DOHH2 (cell line): ENCODE measurements around the gene RBX1.

Experiments
- H3F3A ChIP-seq: fragments of 200-600 bp; sonication (generic), shearing (Covaris generic); 2 replicates; pipeline ENCODE4 v1.6.0; 2016; ENCODE audit warnings: antibody characterized with exemption, mild to moderate bottlenecking; ENCODE audit not compliant: control insufficient read depth, insufficient read depth
- H3K27ac ChIP-seq: fragments of 200-600 bp; sonication (generic); 2 replicates; pipeline ENCODE4 v1.5.1; 2014; ENCODE audit warnings: low read depth, mild to moderate bottlenecking, low read length, moderate library complexity
- H3K27me3 ChIP-seq: fragments of 200-600 bp; sonication (generic); 2 replicates; pipeline ENCODE4 v1.6.1; 2014; ENCODE audit warnings: mild to moderate bottlenecking, low read length, mixed read lengths; ENCODE audit not compliant: control insufficient read depth
- H3K36me3 ChIP-seq: fragments of 200-600 bp; sonication (generic); 2 replicates; pipeline ENCODE4 v1.6.1; 2014; ENCODE audit warnings: mild to moderate bottlenecking, low read length, moderate library complexity, mixed read lengths; ENCODE audit not compliant: control insufficient read depth
- H3K4me1 ChIP-seq: fragments of 200-600 bp; sonication (generic); 2 replicates; pipeline ENCODE4 v1.6.1; 2014; ENCODE audit warnings: mild to moderate bottlenecking, low read length, mixed read lengths; ENCODE audit not compliant: control insufficient read depth
- H3K4me2 ChIP-seq: fragments of 200-600 bp; sonication (generic); 2 replicates; pipeline ENCODE4 v1.6.0; 2014; ENCODE audit warnings: mild to moderate bottlenecking, low read length, moderate library complexity
- H3K4me3 ChIP-seq: fragments of 200-600 bp; sonication (generic); 2 replicates; pipeline ENCODE4 v1.5.1; 2014; ENCODE audit warnings: mild to moderate bottlenecking, low read length, mixed read lengths
- H3K79me2 ChIP-seq: fragments of 200-600 bp; sonication (generic); 2 replicates; pipeline ENCODE4 v1.6.1; 2014; ENCODE audit warnings: mild to moderate bottlenecking, low read length, mixed read lengths; ENCODE audit not compliant: control insufficient read depth
- H3K9me2 ChIP-seq: fragments of 200-600 bp; sonication (generic); replicated peaks from 2 replicates; pipeline ENCODE4 v1.6.1; 2014; ENCODE audit warnings: mild to moderate bottlenecking, low read length, mixed read lengths; ENCODE audit not compliant: control insufficient read depth
- H3K9me3 ChIP-seq: fragments of 200-600 bp; sonication (generic); 2 replicates; pipeline ENCODE4 v1.6.1; 2014; ENCODE audit warnings: antibody characterized with exemption, low read length, mixed read lengths; ENCODE audit not compliant: control insufficient read depth, insufficient read depth
- H4K20me1 ChIP-seq: fragments of 200-600 bp; sonication (generic); 2 replicates; pipeline ENCODE4 v1.6.0; 2014; ENCODE audit warnings: low read depth, mild to moderate bottlenecking, antibody characterized with exemption, low read length, moderate library complexity; ENCODE audit not compliant: control insufficient read depth, insufficient read depth
- CTCF ChIP-seq: fragments of 200-600 bp; sonication (generic); IDR thresholded peaks from one replicate; pipeline ENCODE4 v1.5.1; 2014; ENCODE audit warnings: antibody characterized with exemption, mild to moderate bottlenecking, low read depth, low read length; ENCODE audit not compliant: poor library complexity, severe bottlenecking
- EZH2phosphoT487 ChIP-seq: fragments of 200-600 bp; sonication (generic); IDR thresholded peaks from 2 replicates; pipeline ENCODE4 v1.6.1; 2017; ENCODE audit warnings: borderline replicate concordance, mild to moderate bottlenecking, antibody characterized with exemption, low read length, moderate library complexity, mixed read lengths

The RBX1 gene

DNA sequence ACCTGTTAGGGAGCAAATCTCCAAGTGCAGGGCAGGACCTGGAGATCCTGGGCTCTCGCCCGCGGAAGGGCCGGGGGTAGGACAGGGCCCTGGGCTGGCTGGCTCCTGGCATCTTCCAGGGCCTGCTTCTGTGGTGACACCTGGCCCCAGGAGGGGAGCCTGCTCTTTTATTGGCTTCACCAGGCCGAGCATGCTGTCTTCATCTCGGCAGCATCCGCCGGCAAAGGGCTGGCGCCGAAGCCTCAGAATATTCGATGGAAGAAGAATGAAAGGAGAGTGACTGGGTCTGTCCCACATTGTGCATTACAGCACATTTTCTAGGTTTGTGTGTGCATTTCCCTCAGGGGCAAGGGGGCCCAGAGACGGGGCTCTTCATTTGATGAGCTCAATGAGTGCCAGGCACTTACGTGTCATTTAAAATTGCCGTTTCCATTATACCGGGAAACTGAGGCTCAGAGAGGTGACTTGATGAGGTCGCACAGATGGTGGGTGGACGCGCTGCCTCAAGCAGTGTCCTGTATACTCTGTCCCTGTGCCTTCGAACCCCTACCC is 70.0 kb downstream of the RBX1 start:
- Histone ChIP-seq H3K36me3 (no peaks in the 10 kb centered on the region), H3K27ac (peak overlapping the region; percentile 83), H3K79me2 (peaks cover 4% of the 10 kb centered on the region), H3K27me3 (no peaks in the 10 kb centered on the region), H4K20me1 (no peaks in the 10 kb centered on the region), H3K4me2 (peak overlapping the region; percentile 77), H3K9me3 (no peaks in the 10 kb centered on the region), H3K4me1 (peaks cover 28% of the 10 kb centered on the region), H3K4me3 (peak overlapping the region; percentile 72), H3K9me2 (no peaks in the 10 kb centered on the region), H3F3A (peaks cover 4% of the 10 kb centered on the region)
- TF ChIP-seq CTCF (no peak), EZH2phosphoT487 (no peak)

DNA sequence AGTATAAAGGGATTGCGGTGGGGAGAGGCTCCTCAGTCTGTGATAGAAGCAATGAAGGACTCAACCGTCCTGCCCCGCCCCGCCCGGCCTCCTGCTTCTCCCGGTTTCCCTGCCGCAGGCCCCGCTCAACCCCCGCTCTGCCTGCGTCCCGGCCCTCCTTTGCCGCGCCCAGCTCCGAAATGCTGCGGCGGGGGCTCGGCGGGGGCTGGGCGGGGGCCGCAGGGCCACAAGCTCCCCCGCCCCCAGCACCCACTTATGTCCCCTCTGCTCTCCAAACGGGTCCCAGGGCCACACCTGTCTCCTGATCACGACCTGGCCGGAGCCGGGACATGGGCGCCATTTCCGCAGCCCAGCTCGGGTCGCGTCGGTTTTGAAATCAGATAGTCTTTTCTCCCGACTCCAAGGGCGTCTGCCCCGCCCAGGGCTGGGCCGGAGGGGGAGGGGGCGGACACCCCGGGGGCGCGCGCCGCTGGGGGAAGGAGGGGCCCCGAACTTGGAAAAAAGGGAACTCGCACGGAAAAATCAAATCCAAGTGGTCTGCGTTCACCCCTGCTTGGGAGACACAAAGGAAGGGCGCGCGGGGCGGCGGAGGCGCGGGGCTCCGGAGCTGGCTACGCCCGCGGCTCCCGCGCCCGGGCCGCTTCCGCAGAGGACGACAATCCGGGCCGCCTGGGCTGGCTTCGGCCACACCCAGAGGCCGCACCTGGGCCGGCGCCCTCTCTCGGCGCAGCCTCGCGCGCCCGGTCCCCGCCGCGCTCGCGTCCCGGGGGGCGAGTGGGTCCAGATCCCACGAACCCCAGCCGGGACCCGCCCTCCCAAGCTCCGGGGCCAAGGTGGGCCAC is 70.7 kb downstream of the RBX1 start:
- H3K27me3 ChIP-seq, result no peaks in the 10 kb centered on the region
- peak overlapping the region; percentile 83 for H3K27ac ChIP-seq
- H3K4me2 ChIP-seq, result peak overlapping the region; percentile 77
- H3K4me3 ChIP-seq, result peak overlapping the region; percentile 72
- TF ChIP-seq EZH2phosphoT487, result no peak
- TF ChIP-seq CTCF, result peak; percentile 3
- H3K79me2 ChIP-seq, result peaks cover 4% of the 10 kb centered on the region
- H3K9me3 ChIP-seq, result no peaks in the 10 kb centered on the region
- H3K36me3 ChIP-seq, result no peaks in the 10 kb centered on the region
- peaks cover 4% of the 10 kb centered on the region for H3F3A ChIP-seq
- H3K4me1 ChIP-seq, result peaks cover 24% of the 10 kb centered on the region
- H3K9me2 ChIP-seq, result no peaks in the 10 kb centered on the region
- no peaks in the 10 kb centered on the region for H4K20me1 ChIP-seq

DNA sequence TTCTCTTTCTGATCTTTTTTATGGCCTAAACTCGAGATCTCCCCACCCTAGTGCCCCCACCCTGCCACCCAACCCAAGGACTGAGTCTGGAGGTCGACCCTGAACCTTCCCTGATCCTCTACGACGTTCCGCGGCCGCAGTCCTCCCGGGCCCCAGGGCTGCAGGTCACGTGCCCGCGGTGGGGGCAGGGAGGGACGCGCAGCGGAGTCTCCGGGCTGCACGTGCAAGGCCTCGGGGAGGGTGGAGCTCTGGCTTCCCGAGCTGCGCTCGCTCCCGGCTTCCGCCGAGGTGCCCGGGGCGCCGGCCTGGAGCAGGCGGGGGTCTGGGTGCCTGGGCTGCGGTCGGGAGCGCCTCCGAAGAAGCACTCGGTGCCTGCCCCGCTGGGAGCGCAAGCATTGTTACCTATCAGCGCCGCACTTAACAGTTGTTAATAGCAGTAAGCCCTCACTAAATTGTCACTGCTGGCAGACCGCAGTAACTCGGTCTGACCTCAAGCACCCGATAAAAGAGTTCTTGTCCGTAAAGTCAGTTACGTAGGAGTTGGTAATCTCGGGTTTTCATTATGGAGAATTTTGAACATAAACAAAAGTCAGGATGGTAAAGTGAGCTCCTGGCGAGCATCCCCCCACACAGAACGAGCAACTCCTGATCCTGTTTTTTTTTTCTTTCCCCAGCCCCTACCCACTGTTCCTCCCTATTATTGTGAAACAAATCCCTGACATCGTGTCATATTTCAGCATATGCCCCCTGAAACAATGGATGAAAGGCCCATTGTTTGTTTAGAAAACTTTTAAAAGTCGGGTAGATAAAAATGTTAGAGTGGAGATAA is 71.5 kb downstream of the RBX1 start:
- peaks cover 24% of the 10 kb centered on the region for H3K4me1 ChIP-seq
- peaks cover 4% of the 10 kb centered on the region for H3K79me2 ChIP-seq
- H3F3A ChIP-seq, result peaks cover 4% of the 10 kb centered on the region
- H3K4me3 ChIP-seq, result peak overlapping the region; percentile 72
- no peaks in the 10 kb centered on the region for H3K36me3 ChIP-seq
- peak overlapping the region; percentile 77 for H3K4me2 ChIP-seq
- H3K9me3 ChIP-seq, result no peaks in the 10 kb centered on the region
- H4K20me1 ChIP-seq, result no peaks in the 10 kb centered on the region
- peak overlapping the region; percentile 83 for H3K27ac ChIP-seq
- TF ChIP-seq CTCF, result no peak
- TF ChIP-seq EZH2phosphoT487, result no peak
- H3K27me3 ChIP-seq, result no peaks in the 10 kb centered on the region
- no peaks in the 10 kb centered on the region for H3K9me2 ChIP-seq
